IMR-90 (cell line): Measurements from ENCODE around the gene NPTX2. TPM values are rescaled to one million over a fixed set of nuclear protein-coding genes. Genes with fewer than 3 reads are reported as not detected.

Experiments
- ATAC-seq: fragments of 200-7000 bp; cut with Tn5 transposase; 2 replicates; pipeline ENCODE4 v1.9.1; 2020; ENCODE audit warnings: low read depth, mild to moderate bottlenecking, moderate library complexity
- BruUV-seq: library from RNA; stranded (reverse); fragments of 400-500 nt; replicated peaks from 2 replicates; lab custom pipeline; 2021; lab: Mats Ljungman, UMichigan
- CTCF ChIA-PET: fragments of 300-600 bp; formaldehyde crosslinking; extraction: SDS; loops from one replicate; lab custom pipeline; 2021; ENCODE audit warnings: antibody characterized with exemption; lab: Yijun Ruan, JAX
- POLR2A ChIA-PET: fragments of 300-600 bp; sonication (Branson Sonifier 250); formaldehyde crosslinking; loops from one replicate; lab custom pipeline; 2022; ENCODE audit warnings: antibody characterized with exemption; ENCODE audit not compliant: unreplicated experiment; lab: Charles Lee
- DNase-seq: peaks from one replicate; pipeline ENCODE4 v3.0.0; 2013
- H2AFZ ChIP-seq: replicated peaks from 2 replicates; pipeline ENCODE3; 2013; ENCODE audit warnings: low read length, mild to moderate bottlenecking; ENCODE audit not compliant: poor library complexity
- H2AK5ac ChIP-seq: 2 replicates; pipeline ENCODE4 v1.6.1; 2013; ENCODE audit warnings: low read depth, low read length, inconsistent platforms
- H2AK9ac ChIP-seq: replicated peaks from 2 replicates; pipeline ENCODE3; 2013; ENCODE audit warnings: mild to moderate bottlenecking, low read depth, low read length, moderate library complexity; ENCODE audit not compliant: poor library complexity
- H2BK120ac ChIP-seq: 2 replicates; pipeline ENCODE4 v1.6.1; 2013; ENCODE audit warnings: low read depth, low read length, inconsistent platforms
- H2BK15ac ChIP-seq: 3 replicates; pipeline ENCODE4 v1.6.1; 2013; ENCODE audit warnings: low read depth, low read length, inconsistent platforms
- H2BK20ac ChIP-seq: 2 replicates; pipeline ENCODE4 v1.6.1; 2013; ENCODE audit warnings: low read depth, mild to moderate bottlenecking, inconsistent platforms, low read length, moderate library complexity
- H2BK5ac ChIP-seq: 2 replicates; pipeline ENCODE4 v1.6.1; 2013; ENCODE audit warnings: mild to moderate bottlenecking, low read depth, low read length, inconsistent platforms; ENCODE audit not compliant: poor library complexity, severe bottlenecking
- H3K14ac ChIP-seq: replicated peaks from 2 replicates; pipeline ENCODE4 v1.6.1; 2013; ENCODE audit warnings: low read depth, low read length, inconsistent platforms
- H3K18ac ChIP-seq: 2 replicates; pipeline ENCODE4 v1.6.1; 2013; ENCODE audit warnings: low read depth, low read length, control low read depth
- H3K23ac ChIP-seq: 2 replicates; pipeline ENCODE4 v1.6.1; 2013; ENCODE audit warnings: low read depth, low read length, inconsistent platforms
- H3K27ac ChIP-seq: 2 replicates; pipeline ENCODE4 v1.5.1; 2013; ENCODE audit warnings: mild to moderate bottlenecking, control low read depth, low read length; ENCODE audit not compliant: insufficient read depth
- H3K27me3 ChIP-seq: 2 replicates; pipeline ENCODE4 v1.6.1; 2013; ENCODE audit warnings: low read length; ENCODE audit not compliant: control insufficient read depth, insufficient read depth
- H3K36me3 ChIP-seq: 2 replicates; pipeline ENCODE4 v1.6.1; 2013; ENCODE audit warnings: low read length, mixed read lengths; ENCODE audit not compliant: control insufficient read depth, insufficient read depth
- H3K4ac ChIP-seq: 2 replicates; pipeline ENCODE4 v1.6.1; 2013; ENCODE audit warnings: low read depth, low read length, inconsistent platforms
- H3K4me1 ChIP-seq: 2 replicates; pipeline ENCODE4 v1.6.1; 2013; ENCODE audit warnings: low read length, mixed read lengths; ENCODE audit not compliant: control insufficient read depth, insufficient read depth
- H3K4me2 ChIP-seq: 2 replicates; pipeline ENCODE4 v1.6.1; 2013; ENCODE audit warnings: low read depth, mild to moderate bottlenecking, control low read depth, low read length, moderate library complexity
- H3K4me3 ChIP-seq: 2 replicates; pipeline ENCODE4 v1.5.1; 2013; ENCODE audit warnings: low read depth, mild to moderate bottlenecking, control low read depth, low read length, moderate library complexity; ENCODE audit not compliant: insufficient read depth
- H3K56ac ChIP-seq: 2 replicates; pipeline ENCODE4 v1.6.1; 2013; ENCODE audit warnings: low read length, inconsistent platforms; ENCODE audit not compliant: insufficient read depth; ENCODE audit errors: extremely low read depth
- H3K79me1 ChIP-seq, 2 experiments: 2 replicates each; pipeline ENCODE4 v1.6.1; 2013; ENCODE audit warnings: low read length in 2 of 2, inconsistent platforms in 1 of 2, low read depth in 1 of 2
- H3K9ac ChIP-seq: 2 replicates; pipeline ENCODE4 v1.6.1; 2013; ENCODE audit warnings: low read depth, low read length, control low read depth
- H3K9me1 ChIP-seq: 2 replicates; pipeline ENCODE4 v1.6.1; 2013; ENCODE audit warnings: low read length, inconsistent platforms; ENCODE audit not compliant: insufficient read depth
- H3K9me3 ChIP-seq: 2 replicates; pipeline ENCODE4 v1.6.1; 2013; ENCODE audit warnings: low read length; ENCODE audit not compliant: control insufficient read depth, insufficient read depth
- H4K20me1 ChIP-seq: 2 replicates; pipeline ENCODE4 v1.6.1; 2013; ENCODE audit warnings: low read length, inconsistent platforms; ENCODE audit not compliant: insufficient read depth
- H4K5ac ChIP-seq: 2 replicates; pipeline ENCODE4 v1.6.1; 2013; ENCODE audit warnings: mild to moderate bottlenecking, low read depth, low read length, control low read depth
- H4K8ac ChIP-seq, 2 experiments: 2 replicates each; pipeline ENCODE4 v1.6.1; 2013; ENCODE audit warnings: low read depth in 2 of 2, low read length in 2 of 2, control low read depth in 1 of 2, inconsistent platforms in 1 of 2
- H4K91ac ChIP-seq: 2 replicates; pipeline ENCODE4 v1.6.1; 2013; ENCODE audit warnings: low read depth, low read length, inconsistent platforms; ENCODE audit not compliant: insufficient read depth
- BHLHE40 ChIP-seq: fragments of 150-350 bp; IDR thresholded peaks from 2 replicates; pipeline ENCODE4 v1.6.1; 2016; ENCODE audit warnings: mild to moderate bottlenecking, low read depth, low read length
- CEBPB ChIP-seq: IDR thresholded peaks from 2 replicates; pipeline ENCODE4 v1.6.1; 2012; ENCODE audit warnings: low read depth, low read length, improper control_type of control experiment
- CHD1 ChIP-seq: IDR thresholded peaks from 2 replicates; pipeline ENCODE4 v1.6.1; 2012; ENCODE audit warnings: low read depth, low read length, improper control_type of control experiment
- CTCF ChIP-seq: conservative IDR thresholded peaks from 2 replicates; pipeline ENCODE4 v1.5.1; 2012; ENCODE audit warnings: mild to moderate bottlenecking, low read depth, low read length, improper control_type of control experiment
- ELK1 ChIP-seq: fragments of 150-350 bp; IDR thresholded peaks from 2 replicates; pipeline ENCODE4 v1.6.1; 2016; ENCODE audit warnings: low read depth, mild to moderate bottlenecking, low read length, moderate library complexity, borderline replicate concordance
- MAFK ChIP-seq: IDR thresholded peaks from 2 replicates; pipeline ENCODE4 v1.6.1; 2012; ENCODE audit warnings: low read depth, low read length, improper control_type of control experiment
- MAZ ChIP-seq: IDR thresholded peaks from 2 replicates; pipeline ENCODE4 v1.6.1; 2012; ENCODE audit warnings: low read depth, mild to moderate bottlenecking, low read length, improper control_type of control experiment, moderate library complexity, borderline replicate concordance
- NFE2L2 ChIP-seq: fragments of 150-350 bp; IDR thresholded peaks from 2 replicates; pipeline ENCODE4 v1.6.1; 2016; ENCODE audit warnings: low read depth, mild to moderate bottlenecking, low read length
- POLR2A ChIP-seq: IDR thresholded peaks from 2 replicates; pipeline ENCODE4 v1.6.1; 2012; ENCODE audit warnings: mild to moderate bottlenecking, low read depth, low read length
- RCOR1 ChIP-seq: IDR thresholded peaks from 2 replicates; pipeline ENCODE4 v1.6.1; 2012; ENCODE audit warnings: mild to moderate bottlenecking, low read length, improper control_type of control experiment; ENCODE audit not compliant: insufficient replicate concordance
- SMC3 ChIP-seq: fragments of 150-350 bp; IDR thresholded peaks from 2 replicates; pipeline ENCODE4 v1.6.1; 2016; ENCODE audit warnings: low read depth, mild to moderate bottlenecking, antibody characterized with exemption, low read length, moderate library complexity
- WGBS, 2 experiments: methylation state at CpG; one replicate each; pipeline versions ENCODE4 v1.1.5 to v1.1.7; 2013; ENCODE audit warnings: missing lambda C conversion rate in 2 of 2; ENCODE audit not compliant: insufficient read length in 1 of 2; ENCODE audit errors: extremely low coverage in 2 of 2; 5-methylcytosine and 5-hydroxymethylcytosine counted together
- dilution Hi-C: fragments of 300-500 bp; cut with HindIII; formaldehyde crosslinking; loops from one replicate; pipeline ENCODE4 v1.14.3; 2018; ENCODE audit warnings: low sequenced_read_pairs; ENCODE audit not compliant: unreplicated experiment
- in situ Hi-C: fragments of 300-500 bp; cut with MboI; formaldehyde crosslinking; loops from 3 replicates; pipeline ENCODE4 v1.14.3; 2019; ENCODE audit warnings: low sequenced_read_pairs, inconsistent platforms, mixed read lengths
- intact Hi-C: fragments of 100-400 bp; cut with micrococcal nuclease; formaldehyde crosslinking; loops from 2 replicates; pipeline ENCODE4 v1.10.0; 2022
- polyA plus RNA-seq, 3 experiments: library from polyadenylated mRNA; depleted of rRNA; stranded (reverse); fragments of >200 nt; gene quantifications; 2 replicates each; pipeline ENCODE4 v1.2.3, GENCODE V29; 2012; ENCODE audit warnings: low replicate concordance in 1 of 3
- total RNA-seq: library from RNA; depleted of rRNA; stranded (reverse); fragments of >200 nt; gene quantifications from 2 replicates; pipeline ENCODE4 v1.2.3, GENCODE V29; 2012

The NPTX2 gene
- total and polyA plus RNA-seq, 2 of the 4 experiments (the other 2 are of a cell fraction), result under 0.01 to 0.03 TPM

GRCh38 chr7:98653601-98654310, 36.7 kb downstream of the NPTX2 start:
- Histone ChIP-seq H2BK5ac (no peak overlapping the region), H4K8ac (no peak overlapping the region), H2BK15ac (no peak overlapping the region), H2AFZ (no peak overlapping the region), H3K27ac (no peak overlapping the region), H3K79me1 (no peaks in the 10 kb centered on the region), H3K4me3 (no peak overlapping the region), H2BK20ac (no peak overlapping the region), H3K27me3 (no peaks in the 10 kb centered on the region), H3K23ac (no peak overlapping the region), H3K56ac (no peak overlapping the region), H3K4me1 (no peaks in the 10 kb centered on the region), H4K91ac (no peak overlapping the region), H3K4me2 (no peak overlapping the region), H2BK120ac (no peak overlapping the region), H3K9me1 (no peaks in the 10 kb centered on the region), H3K36me3 (no peaks in the 10 kb centered on the region), H3K14ac (no peak overlapping the region), H4K5ac (no peak overlapping the region), H3K9me3 (peaks cover 21% of the 10 kb centered on the region), H3K4ac (no peak overlapping the region), H3K18ac (no peak overlapping the region), H2AK5ac (no peak overlapping the region), H2AK9ac (no peak overlapping the region), H4K20me1 (no peaks in the 10 kb centered on the region), H3K9ac (no peak overlapping the region)
- in situ Hi-C loops, result no loop called here
- ChIA-PET CTCF (no interaction called here), POLR2A (no interaction called here)
- ATAC-seq (no peak), DNase-seq (no peak)
- no TSS peak for BruUV-seq
- dilution Hi-C loops, result no loop called here
- intact Hi-C loops, result no loop called here
- 20% methylated on average over 1 of the region's 6 CpGs; no CpG with 5 or more reads in 1 of the 2 experiments for WGBS, 2 experiments
- TF ChIP-seq CEBPB (no peak), CTCF (no peak), MAZ (no peak), NFE2L2 (no peak), RCOR1 (no peak), MAFK (no peak), CHD1 (no peak), SMC3 (no peak), POLR2A (no peak), ELK1 (no peak), BHLHE40 (no peak)
